ENCODE results near the gene ZSWIM5.
"Not testable (repeated sequence)": the region's sequence is repeated elsewhere in the genome, so short reads cannot be mapped to it uniquely, and the experiment has no call there.

Gene ZSWIM5

DNA sequence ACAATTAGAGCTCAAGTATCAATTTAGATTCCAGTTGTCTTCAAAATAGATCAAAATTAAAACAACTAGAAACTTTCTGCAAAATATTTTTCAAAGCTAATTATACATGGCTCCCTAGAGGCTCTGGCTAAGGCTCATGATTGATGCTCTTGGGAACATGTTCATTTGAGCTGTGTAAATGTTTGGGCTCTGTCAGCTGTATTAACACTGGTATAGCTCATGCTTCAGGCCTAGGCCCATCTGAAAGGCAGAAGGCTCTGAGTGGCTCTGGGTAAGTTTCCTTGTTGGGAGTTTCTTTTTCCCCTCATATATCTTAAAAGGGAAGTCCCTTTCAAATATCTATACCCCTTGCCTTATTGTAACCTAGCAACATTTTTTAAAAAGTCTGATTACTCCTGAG lies 113.1 kb downstream of the ZSWIM5 start:
- DNase-seq (ENCODE audit: low spot score), result no peak

DNA sequence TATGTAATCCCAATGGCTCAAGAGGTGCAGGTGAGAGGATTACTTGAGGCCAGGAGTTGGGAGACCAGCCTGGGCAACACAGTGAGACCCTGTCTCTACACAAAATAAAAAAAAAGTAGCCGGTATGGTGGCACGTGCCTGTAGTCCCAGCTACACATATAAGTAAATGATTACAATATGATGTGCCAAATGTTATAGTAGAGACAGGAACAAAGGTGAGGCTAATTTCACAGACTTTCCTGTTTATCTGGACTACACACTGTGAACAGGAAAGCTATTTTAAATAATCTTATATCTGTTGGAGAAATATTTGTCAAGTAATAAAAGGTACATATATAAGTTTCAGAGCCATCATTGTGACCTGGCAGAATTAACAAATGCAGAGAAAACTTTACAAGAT lies 116.7 kb downstream of the ZSWIM5 start:
- no peak for DNase-seq (ENCODE audit: low spot score)

DNA sequence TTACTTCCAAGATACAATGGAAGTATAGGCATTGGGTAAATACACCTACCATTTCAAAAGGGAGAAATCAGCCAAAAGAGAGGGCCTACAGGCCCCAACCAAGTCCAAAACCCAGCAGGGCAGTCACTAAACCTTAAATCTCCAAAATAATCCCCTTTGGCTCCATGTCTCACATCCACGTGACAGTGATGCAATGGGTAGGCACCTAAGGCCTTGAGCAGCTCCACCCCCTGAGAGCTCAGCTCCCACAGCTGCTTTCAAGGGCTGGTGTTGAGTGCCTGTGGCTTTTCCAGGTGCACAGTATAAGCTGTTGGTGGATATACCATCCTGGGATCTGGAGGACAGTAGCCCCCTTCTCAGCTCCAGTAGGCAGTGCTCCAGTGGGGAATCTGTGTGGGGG lies 121.8 kb downstream of the ZSWIM5 start:
- DNase-seq (ENCODE audit: low spot score), result no peak

DNA sequence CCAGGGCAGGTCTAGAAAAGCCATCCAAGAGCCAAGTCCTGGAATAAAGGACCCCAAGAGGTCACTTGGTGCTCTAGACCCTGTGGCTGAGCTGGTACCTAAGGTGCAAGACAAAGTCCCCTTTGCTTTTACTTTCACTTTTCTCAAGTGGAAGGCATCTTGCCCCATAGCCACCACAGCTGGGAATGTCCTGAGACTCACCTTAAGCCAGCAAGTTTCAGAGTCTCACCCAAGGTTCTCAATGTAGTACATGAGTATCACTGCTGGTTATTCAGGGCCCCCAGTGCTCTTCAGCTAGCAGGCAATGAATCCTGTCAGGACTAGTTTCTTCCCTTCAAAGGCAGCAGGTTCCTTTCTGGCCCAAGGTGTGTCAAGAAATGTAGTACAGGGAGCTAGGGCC lies 126.9 kb downstream of the ZSWIM5 start:
- no peak for DNase-seq (ENCODE audit: low spot score)

DNA sequence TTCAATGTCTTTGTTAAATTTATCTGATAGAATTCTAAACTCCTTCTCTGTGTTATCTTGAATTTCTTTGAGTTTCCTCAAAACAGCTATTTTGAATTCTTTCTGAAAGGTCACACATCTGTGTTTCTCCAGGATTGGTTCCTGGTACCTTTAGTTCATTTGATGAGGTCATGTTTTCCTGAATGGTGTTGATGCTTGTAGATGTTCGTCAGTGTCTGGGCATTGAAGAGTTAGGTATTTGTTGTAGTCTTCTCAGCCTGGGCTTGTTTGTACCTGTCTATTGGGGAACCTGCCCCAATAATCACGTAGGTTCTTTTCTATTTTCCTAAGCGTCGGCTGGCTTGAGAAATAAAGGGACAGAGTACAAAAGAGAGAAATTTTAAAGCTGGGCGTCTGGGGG lies 129.4 kb downstream of the ZSWIM5 start:
- not testable (repeated sequence) for DNase-seq (ENCODE audit: low spot score)

DNA sequence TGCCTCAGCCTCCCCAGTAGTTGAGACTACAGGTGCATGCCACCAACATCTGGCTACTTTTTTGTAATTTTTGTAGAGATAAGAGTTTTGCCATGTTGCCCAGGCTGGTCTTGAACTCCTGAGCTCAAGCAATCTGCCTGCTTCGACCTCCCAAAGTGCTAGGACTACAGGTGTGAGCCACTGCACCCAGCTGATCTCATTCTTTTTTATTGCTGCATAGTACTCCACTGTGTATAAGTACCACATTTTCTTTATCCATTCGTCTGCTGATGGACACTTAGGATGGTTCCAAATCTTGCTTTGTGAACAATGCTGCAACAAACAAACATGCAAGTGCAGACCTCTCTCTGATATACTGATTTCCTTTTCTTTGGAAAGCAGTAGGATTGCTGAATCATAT lies 134.8 kb downstream of the ZSWIM5 start:
- DNase-seq (ENCODE audit: low spot score), result no peak

DNA sequence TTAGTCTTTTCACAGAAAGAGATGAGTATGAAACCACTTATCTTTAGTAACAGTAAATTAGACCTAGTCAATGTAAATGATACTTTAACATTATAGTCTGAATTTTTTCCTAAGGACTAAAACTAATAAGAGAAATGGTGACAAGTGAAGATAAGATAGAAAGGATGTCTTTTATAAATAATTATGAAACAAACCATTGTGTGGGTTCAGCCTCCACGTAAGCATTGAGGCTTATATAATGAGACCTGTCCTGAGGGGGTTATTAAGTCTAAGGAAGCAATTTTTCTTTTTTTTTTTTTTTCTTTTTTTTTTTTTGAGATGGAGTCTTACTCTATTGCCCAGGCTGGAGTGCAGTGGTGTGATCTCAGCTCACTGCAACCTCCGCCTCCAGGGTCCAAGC lies 138.6 kb downstream of the ZSWIM5 start:
- DNase-seq (ENCODE audit: low spot score), result no peak

DNA sequence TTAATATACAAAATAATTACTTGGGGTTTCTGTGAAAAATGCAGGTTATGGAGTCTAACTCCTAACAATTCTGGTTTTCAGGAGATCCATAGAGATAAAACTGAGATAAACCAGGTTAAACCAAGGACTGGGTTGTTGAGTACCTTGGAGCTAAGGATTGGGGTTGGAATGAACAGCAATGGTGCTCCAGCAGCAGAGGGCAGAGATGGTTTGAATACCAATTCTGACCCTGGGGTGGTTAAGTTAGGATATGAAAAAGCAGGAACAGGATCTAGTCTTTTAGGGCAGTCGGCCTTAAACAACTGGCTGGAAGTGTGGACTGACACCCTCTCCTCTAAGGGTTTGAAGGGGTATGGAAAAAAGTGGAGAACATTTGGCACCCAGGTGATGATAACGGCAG lies 141.3 kb downstream of the ZSWIM5 start:
- no peak for DNase-seq (ENCODE audit: low spot score)

DNA sequence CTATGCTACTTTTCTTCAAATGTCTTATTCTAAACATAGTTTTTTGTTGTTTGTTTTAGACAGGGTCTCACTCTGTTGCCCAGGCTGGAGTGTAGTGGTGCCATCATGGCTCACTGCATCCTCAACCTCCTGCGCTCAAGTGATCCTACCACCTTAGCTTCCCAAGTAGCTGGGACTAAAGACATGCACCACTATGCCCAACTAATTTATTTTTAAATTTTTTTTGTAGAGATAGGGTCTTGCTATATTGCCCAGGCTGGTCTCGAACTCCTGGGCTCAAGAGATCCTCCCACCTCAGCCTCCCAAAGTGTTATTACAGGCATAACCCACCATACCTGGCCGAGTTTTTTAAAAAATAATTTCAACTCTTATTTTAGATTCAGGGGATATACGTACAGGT lies 143.9 kb downstream of the ZSWIM5 start:
- not testable (repeated sequence) for DNase-seq (ENCODE audit: low spot score)

DNA sequence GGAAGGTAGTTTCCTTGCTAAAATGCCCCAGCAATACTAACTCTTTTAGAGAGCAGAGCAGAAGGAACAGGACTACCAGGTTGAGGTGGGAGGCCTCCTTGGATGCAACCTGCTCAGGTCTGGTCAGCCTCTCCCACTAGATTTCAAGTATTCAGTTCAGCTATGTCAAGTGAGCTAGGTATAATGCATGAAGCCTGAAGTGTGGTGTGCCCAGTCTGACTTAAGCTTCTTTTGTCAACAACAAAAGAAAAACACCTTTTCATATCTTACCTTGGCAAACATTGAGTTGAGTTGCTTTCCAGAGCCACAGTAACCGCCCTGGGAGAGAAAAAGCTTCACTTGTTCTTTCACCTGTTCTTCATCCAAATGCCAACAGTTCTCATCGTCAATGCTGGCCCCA lies 146.6 kb downstream of the ZSWIM5 start:
- no peak for DNase-seq (ENCODE audit: low spot score)

DNA sequence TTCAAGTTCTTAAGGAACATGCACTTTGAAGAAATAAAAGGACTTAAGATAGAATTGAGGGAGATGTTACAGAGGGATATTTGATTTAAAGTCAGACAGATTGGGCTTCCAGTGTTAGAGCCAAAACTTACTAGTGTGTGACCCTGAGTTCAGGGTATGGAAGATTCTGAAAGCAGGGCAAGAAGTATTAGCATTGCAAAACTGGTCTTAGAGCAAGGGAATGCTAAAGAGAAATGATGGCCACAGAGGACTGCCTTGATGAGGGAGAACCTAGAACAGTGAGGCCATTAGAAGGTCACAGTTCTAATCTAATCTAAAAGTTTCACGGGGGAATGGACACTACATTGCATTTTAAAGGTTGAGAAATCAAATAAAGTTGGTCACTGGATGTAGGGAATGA lies 148.9 kb downstream of the ZSWIM5 start:
- DNase-seq (ENCODE audit: low spot score), result no peak

DNA sequence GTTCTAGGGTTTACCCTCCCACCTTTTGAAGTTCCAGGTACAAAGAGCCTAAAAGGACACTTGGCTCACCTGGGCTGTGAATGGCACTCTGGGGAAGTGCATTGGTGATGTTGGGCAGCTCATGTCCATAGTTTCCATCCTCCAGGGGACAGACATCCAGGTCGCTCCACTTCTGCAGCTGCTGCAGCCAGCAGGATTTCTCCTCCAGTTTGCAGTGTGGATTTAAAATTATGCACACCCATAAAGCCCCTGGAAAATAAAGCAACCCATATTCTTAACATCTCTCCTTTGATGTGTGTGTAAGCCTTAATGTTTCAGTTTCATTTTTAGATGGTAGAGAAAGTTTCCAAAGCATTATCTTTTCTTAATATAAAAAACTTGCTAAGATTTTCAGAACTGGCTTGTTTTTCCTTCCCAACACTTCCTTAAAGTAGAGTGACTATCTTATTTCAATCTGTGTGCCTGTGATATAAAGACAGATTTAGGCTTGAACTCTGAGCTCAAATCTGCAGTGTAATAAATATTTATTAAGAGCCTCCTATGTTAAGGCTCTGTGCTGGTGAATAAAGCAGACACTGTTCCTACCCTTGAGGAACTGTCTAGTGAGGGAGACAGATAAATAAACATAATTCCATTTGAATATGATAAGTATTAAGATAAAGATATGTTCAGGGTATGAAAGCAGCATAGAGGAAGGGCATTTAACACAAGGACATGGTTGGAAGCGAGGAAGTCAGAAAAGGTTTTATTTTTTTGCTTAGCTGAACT lies 155.2 kb downstream of the ZSWIM5 start:
- DNase-seq (ENCODE audit: low spot score), result no peak

DNA sequence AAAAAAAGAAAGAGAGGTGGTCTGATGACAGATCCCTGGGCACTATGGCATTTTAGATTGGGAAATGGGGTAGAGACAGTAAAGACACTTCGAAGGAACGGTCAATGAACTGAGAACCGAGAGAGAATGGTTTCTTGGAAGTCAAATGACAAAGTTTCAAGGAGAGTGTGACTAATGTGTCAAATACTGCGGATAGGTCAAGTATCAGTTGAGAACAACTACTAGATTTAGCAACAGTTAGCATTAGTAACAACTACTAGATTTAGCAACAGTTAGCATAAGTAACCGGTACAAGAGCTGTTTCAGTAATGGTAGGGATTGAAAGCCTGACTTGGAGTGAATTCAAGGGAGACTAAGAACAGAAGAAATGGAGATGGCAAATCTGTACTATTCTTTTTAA lies 159.4 kb downstream of the ZSWIM5 start:
- no peak for DNase-seq (ENCODE audit: low spot score)

DNA sequence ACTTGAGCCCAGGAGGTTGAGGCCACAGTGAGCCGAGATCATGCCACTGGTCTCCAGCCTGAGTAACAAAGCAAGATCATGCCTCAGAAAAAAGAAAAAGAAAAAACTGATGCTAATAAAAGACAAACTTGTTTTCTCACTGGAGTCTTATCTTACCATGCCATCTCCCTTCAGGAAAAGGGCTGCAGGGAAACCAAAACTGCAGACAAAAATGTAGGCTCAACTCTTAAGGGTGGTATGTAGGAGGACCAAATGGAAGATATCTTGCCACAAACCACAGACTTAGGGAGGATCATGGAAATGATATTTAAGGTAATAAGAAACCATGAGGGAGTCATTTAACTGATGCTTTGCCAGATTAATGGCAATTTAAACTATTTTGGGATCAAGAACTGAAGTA lies 161.5 kb downstream of the ZSWIM5 start:
- DNase-seq (ENCODE audit: low spot score), result no peak

DNA sequence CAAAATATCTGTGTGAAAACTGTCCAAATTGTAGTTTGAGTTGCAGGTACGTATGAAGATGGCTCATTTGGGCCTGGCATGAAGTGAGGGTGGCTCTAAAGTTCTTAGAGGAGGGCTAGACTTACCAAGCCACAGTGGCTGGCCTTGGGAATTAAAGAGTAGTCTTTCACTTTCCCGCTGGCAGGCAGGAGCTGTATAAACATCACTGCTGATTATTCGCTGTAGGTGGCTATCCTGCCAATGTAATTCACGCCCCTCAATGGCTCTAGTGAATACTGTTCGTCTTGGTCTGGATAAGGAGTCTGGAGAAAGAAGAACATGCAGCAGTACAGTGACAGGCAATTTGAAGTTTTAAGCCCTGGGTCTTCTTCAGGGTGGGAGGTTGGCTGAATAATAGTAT lies 163.3 kb downstream of the ZSWIM5 start:
- DNase-seq (ENCODE audit: low spot score), result no peak

DNA sequence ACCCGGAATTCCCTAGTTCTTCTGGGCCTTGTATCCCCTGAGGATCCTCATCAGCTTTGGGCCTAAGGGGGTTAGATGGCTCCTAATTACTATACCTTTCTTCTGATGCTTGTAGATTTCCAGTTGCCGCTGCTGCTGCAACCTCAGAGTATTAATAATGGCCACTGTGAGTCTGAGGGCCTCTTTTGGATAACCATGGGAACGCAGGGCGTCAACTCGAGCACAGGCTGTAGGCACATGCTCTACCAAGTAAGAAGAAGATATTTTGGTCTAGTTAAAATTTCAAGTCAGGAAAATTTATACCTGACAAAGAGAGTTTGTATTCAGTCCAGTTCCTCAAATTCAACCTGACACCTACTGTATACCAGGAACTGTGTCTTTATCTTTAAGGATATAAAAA lies 166.1 kb downstream of the ZSWIM5 start:
- no peak for DNase-seq (ENCODE audit: low spot score)

DNA sequence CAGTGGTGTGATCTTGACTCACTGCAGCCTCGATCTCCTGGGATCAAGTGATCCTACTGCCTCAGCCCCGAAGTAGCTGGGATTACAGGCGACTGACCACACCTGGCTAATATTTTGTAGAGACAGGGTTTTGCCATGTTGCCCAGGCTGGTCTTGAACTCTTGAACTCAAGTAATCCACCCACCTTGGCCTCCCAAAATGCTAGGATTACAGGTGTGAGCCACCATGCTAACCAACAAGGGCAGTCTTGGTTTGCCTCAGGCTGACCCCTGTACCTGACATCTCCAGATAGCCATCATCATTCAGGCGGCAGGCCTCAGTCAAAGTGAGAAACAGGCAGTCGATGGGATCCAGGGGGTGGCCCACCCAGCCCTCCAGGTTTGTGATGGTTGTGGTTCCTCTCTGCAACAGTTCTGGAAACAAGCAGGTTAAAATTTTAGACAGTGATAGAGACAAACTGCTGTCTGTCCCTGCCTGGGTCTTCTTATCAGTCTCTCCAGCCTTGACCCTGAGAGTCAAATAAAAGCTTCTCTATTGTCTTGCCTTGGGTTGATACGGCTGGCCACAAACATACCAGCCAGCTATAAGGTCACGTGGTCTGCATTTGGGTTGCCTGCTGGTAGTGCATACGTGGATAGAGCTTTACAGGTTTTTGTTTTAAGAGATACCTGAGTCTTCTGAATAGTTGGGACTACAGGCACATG lies 167.6 kb downstream of the ZSWIM5 start:
- no peak for DNase-seq (ENCODE audit: low spot score)

DNA sequence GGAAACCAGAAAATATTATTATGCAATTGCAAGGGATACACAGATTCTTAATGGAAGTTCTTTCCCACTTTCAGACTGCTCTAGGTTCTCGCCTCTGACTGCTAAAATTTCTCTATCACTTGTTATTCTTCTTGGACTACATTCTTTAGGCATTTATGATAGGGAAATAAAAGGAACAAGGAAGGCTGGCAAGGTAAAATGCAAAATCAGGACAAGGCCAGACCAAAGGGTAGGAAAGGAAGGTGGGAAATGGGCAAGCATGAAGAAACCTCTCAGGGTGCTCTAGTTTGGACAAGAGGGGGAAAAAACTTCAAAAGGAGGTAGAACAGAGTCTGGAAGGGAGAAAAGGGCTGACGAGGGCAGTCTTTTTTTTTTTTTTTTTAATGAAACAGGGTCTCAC lies 168.2 kb downstream of the ZSWIM5 start:
- DNase-seq (ENCODE audit: low spot score), result no peak

DNA sequence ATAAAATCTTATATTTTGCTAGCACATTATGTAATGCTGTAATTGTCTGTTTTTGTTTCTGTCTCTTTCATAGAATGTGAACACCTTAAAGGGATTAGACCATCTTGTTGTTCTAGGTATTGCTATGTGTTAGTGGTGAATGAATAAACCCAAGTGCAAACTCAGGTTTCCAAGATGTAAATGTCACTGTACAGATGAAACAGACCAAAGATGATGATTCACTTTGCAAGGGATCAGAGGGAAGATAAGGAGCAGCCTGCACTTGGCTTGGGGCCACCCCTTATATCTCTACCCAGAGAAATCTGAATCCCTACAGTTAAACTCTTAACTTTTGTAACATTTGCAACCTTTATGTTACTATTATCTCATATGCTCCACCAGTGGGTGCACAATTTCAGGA lies 168.9 kb downstream of the ZSWIM5 start:
- DNase-seq (ENCODE audit: low spot score), result no peak

DNA sequence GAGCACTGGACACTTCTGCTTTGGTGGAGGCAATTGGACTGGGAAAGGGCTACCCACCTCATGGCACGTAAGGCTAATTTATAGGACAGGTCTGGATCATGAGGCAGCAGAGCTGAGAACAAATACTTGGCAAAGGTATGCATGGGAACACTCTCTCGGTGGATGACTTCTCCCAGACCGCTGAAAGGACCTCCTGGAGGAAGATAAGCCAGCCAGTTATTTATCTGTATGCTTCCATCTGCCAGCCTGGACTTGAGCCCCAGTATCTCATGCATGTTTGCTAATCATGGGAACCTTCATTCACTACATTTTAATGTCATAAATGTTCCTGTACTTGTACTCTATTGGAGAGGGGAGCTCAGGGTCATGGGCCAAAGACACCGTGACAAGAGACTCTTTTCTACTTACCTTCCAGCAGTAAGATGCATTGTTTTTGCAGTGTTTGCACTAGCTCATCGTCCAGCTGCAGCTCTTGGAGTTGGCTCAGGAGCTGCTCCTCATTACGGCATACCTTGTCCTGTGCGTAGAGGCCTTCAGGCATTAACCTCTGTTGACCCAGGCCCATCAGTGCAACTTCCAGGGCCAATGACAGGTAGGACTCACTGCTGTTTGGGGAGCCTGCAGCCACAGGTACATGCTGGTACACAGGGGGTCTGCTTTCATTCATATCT lies 170.6 kb downstream of the ZSWIM5 start:
- DNase-seq (ENCODE audit: low spot score), result no peak

DNA sequence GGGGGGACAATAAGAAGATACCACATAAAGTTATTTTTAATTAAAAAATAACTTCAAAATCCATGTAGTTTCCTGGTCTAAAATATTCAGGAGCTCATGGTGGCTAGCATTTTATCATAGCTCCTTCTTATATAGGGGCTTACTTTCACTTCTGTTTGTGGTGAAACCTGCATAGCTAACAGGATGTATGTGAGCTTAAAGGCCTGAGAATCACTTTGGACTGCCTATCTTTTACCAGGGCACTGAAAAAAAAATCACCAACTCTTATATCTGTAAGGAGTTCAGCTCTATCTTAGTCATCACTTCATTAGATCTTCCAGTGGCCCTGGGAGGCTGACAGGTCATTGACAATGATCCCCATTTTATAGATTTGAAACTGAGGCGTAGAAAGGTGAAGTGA lies 173.0 kb downstream of the ZSWIM5 start:
- no peak for DNase-seq (ENCODE audit: low spot score)

DNA sequence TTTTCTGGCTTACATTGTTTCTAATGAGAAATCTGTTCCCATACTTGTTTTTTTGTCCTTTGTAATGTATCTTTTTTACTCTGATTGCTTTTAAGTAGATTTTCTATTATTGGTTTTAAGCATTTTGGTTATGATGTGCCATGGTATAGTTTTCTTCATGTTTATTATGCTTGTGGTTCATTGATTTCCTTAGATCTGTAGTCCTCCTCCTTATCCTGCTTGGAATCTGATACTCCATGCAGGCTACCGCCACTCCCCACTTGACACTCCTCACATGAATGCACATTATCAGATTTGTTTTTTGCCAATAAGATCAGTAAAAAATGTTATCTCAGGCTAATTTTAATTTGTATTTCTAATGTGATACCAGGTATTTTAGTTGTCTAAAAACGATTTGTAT lies 173.6 kb downstream of the ZSWIM5 start:
- no peak for DNase-seq (ENCODE audit: low spot score)

DNA sequence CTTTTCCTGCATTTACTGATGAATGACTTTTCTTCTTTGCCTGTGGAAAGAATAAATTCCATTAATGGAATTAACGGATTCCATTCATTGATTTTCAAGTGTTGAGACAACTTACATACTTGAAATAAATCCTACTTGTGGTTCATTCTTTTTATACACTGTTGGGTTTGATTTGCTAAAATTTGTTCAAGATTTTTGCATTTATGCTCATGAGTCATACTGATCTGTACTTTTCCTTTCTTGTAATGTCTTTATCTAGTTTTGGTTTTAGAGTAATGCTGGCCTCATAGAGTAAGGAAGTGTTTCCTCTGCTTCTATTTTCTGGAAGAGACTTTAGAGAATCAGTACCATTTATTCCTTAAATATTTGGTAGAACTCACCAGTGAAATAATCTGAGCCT lies 180.0 kb downstream of the ZSWIM5 start:
- no peak for DNase-seq (ENCODE audit: low spot score)

Data from CD4-positive, alpha-beta T cell treated with Interleukin-2 at 100 ng/mL for 4 hours (primary cell).